22Rv1 (cell line): Measurements from ENCODE around the gene ELOVL1.

Experiments
- ZFX ChIP-seq: fragments of 450-650 bp; IDR thresholded peaks from 2 replicates; pipeline ENCODE4 v1.6.1; 2017; ENCODE audit warnings: antibody characterized with exemption, borderline replicate concordance
- TF ChIP-seq, protein P1 (sequence below): fragments of 450-650 bp; IDR thresholded peaks from 2 replicates; pipeline ENCODE4 v1.5.1; 2017; ENCODE audit warnings: mild to moderate bottlenecking

DNA sequence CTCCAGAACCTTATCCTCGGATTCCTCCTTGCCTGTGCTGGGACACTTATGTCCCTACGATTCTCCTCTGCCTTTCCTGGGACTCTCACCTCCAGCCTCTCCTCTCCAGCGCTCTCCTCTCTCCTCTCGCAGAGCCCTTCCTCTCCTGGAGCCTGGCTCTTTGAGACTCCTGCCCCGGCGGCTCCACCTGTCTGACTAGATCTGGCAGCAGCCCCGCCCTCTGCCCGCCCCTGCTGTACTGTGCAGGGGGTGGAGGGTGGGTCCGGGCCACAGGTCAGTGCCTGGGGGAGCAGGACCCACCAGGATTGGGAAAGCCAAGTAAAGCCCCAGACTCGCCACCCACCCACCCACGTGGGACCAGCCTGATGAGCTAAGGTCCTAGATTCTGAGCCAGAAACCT lies 1.6 kb downstream of the ELOVL1 start:
- TF ChIP-seq, protein P1, sequence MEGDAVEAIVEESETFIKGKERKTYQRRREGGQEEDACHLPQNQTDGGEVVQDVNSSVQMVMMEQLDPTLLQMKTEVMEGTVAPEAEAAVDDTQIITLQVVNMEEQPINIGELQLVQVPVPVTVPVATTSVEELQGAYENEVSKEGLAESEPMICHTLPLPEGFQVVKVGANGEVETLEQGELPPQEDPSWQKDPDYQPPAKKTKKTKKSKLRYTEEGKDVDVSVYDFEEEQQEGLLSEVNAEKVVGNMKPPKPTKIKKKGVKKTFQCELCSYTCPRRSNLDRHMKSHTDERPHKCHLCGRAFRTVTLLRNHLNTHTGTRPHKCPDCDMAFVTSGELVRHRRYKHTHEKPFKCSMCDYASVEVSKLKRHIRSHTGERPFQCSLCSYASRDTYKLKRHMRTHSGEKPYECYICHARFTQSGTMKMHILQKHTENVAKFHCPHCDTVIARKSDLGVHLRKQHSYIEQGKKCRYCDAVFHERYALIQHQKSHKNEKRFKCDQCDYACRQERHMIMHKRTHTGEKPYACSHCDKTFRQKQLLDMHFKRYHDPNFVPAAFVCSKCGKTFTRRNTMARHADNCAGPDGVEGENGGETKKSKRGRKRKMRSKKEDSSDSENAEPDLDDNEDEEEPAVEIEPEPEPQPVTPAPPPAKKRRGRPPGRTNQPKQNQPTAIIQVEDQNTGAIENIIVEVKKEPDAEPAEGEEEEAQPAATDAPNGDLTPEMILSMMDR, result no peak
- TF ChIP-seq ZFX, result no peak
